Mesothelial cell of epicardium (in vitro differentiated cells): ENCODE data around the gene RAB8A. TPM values are rescaled to one million over a fixed set of nuclear protein-coding genes. Genes with fewer than 3 reads are reported as not detected.

Experiments
- DNase-seq, 2 experiments: peaks; one replicate each; pipeline ENCODE4 v3.0.0; 2021; ENCODE audit warnings: low spot score in 2 of 2; ENCODE audit not compliant: unreplicated experiment in 2 of 2
- H3K27ac Mint-ChIP-seq: 2 replicates; pipeline ENCODE4 v1.8.0; 2021; ENCODE audit warnings: mixed read lengths
- H3K27me3 Mint-ChIP-seq: 2 replicates; pipeline ENCODE4 v1.8.0; 2021; ENCODE audit warnings: low read depth, mixed read lengths
- H3K36me3 Mint-ChIP-seq: 2 replicates; pipeline ENCODE4 v1.8.0; 2021; ENCODE audit warnings: mixed read lengths
- H3K4me1 Mint-ChIP-seq: 2 replicates; pipeline ENCODE4 v1.8.0; 2021; ENCODE audit warnings: mixed read lengths
- H3K4me3 Mint-ChIP-seq: 2 replicates; pipeline ENCODE4 v1.8.0; 2021; ENCODE audit warnings: mild to moderate bottlenecking, moderate library complexity, mixed read lengths
- H3K9me3 Mint-ChIP-seq: 2 replicates; pipeline ENCODE4 v1.8.0; 2021; ENCODE audit warnings: mixed read lengths
- CTCF ChIP-seq: fragments of 200-600 bp; sonication (generic); IDR thresholded peaks from one replicate; pipeline ENCODE4 v1.5.0; 2021; ENCODE audit warnings: antibody characterized with exemption; ENCODE audit not compliant: unreplicated experiment
- total RNA-seq: library from RNA; stranded (reverse); gene quantifications from 3 replicates; pipeline ENCODE4 v1.2.1, GENCODE V29; 2021

The RAB8A gene
- total RNA-seq, 1 donor from 2014 or later: 69.4 TPM

DNA sequence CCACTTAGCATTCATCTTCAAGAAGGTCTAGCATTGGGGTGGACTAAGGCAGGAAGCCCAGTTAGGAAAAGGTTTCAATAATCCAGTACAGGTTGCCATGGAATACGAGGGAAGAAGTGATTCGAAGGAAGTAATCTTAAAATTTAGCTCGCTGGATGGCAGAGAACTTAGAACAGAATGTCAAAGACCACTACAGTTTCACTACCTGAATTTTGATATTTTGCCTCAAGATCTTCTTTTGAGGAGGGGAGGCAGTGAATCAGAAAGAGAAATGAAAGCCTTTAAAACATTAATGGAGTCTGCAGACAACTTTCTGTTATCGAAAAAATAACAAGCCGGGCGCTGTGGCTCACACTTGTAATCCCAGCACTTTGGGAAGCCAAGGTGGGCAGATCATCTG is 7.0 kb upstream of the RAB8A start:
- no peaks in the 10 kb centered on the region for H3K27me3 Mint-ChIP-seq
- no peaks in the 10 kb centered on the region for H3K9me3 Mint-ChIP-seq
- TF ChIP-seq CTCF: no peak
- H3K4me1 Mint-ChIP-seq: peaks cover 3% of the 10 kb centered on the region
- no peak for DNase-seq
- H3K27ac Mint-ChIP-seq: no peak overlapping the region
- no peak overlapping the region for H3K4me3 Mint-ChIP-seq
- H3K36me3 Mint-ChIP-seq: peaks cover 22% of the 10 kb centered on the region

DNA sequence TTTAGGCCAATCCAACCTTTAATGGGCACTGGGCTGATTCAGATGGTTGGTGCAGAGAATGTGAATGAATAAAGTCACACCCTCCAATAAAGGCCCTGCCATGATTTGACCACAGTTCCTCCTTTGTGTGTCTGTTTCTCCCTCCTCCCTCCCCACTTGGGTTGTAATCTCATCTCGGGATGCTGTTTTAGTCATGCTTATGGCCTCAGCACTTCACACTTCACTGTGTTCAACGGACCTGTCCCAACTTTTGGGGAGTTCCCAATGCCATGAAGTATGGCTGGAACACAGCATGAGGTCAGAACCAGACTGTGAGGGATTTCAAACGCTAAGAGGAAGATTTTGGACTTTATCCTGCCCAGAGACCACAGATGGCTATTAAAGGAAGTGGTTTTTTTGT is 5.6 kb upstream of the RAB8A start:
- TF ChIP-seq CTCF: no peak
- no peak for DNase-seq
- H3K9me3 Mint-ChIP-seq: no peaks in the 10 kb centered on the region
- no peak overlapping the region for H3K4me3 Mint-ChIP-seq
- H3K36me3 Mint-ChIP-seq: peaks cover 18% of the 10 kb centered on the region
- no peak overlapping the region for H3K27ac Mint-ChIP-seq
- no peaks in the 10 kb centered on the region for H3K27me3 Mint-ChIP-seq
- peaks cover 3% of the 10 kb centered on the region for H3K4me1 Mint-ChIP-seq

DNA sequence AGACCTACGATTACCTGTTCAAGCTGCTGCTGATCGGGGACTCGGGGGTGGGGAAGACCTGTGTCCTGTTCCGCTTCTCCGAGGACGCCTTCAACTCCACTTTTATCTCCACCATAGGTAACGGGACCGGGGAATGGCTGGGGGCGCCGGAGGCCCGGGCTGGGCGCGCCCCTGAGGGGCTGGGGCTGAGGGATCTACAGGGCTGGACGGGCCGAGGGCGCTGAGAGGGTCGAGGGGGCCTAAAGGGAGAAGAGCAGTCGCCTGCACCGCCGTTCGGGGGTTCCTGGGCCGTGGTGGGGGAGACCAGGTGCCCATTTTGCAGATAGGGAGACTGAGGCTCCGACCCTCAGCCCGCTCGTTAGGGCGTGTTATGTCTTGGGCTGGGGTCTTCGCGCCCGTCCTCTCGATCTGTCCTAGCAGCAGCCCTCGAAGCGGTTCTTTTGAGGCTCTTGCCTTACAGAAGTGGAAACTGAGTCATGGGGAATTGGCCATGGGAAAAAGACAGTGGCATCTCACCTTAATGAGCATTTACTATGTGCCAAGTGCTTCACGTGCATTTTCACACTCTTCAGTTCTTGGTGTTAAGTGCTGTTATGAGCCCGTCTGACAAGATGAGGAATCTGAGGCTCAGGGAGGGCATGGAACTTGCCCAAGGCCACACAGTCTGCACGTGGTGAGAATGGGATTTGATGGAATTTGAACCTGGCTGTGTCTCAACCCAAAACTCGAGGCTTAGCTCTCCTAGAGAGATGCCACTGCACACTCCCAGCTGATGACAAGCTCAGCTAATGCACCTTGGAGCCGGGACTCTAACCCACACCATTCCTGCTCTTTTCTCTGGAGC is 442 bp downstream of the RAB8A start:
- Mint-ChIP-seq H3K4me3 (peak overlapping the region; percentile 99), H3K27me3 (no peaks in the 10 kb centered on the region), H3K4me1 (peaks cover 13% of the 10 kb centered on the region), H3K27ac (peak overlapping the region; percentile 98), H3K9me3 (no peaks in the 10 kb centered on the region), H3K36me3 (peaks cover 3% of the 10 kb centered on the region)
- no peak for DNase-seq
- no peak for TF ChIP-seq CTCF

DNA sequence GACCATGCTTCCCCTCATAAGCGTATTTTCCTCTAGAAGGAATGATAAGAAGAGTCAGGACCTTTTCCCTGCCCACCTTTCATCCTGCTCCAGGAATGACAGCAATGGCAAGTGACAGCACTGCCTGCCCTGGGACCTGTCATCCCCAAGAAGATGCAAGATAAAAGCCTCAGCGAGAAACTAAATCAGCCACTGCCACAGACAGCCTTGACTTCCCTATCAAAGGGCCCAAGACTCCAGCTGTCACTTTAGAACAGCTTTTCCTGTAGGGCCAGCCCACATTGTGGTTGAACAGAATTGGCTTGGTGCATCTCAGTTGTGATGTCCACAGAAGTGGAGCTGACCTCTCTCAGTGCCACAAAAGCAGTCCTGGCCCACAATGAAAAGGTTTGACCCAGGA is 1.1 kb downstream of the RAB8A start:
- Mint-ChIP-seq H3K4me3 (peak overlapping the region; percentile 99), H3K4me1 (peaks cover 13% of the 10 kb centered on the region), H3K27me3 (no peaks in the 10 kb centered on the region), H3K27ac (peak overlapping the region; percentile 98), H3K9me3 (no peaks in the 10 kb centered on the region), H3K36me3 (peaks cover 7% of the 10 kb centered on the region)
- TF ChIP-seq CTCF: no peak
- DNase-seq: no peak

DNA sequence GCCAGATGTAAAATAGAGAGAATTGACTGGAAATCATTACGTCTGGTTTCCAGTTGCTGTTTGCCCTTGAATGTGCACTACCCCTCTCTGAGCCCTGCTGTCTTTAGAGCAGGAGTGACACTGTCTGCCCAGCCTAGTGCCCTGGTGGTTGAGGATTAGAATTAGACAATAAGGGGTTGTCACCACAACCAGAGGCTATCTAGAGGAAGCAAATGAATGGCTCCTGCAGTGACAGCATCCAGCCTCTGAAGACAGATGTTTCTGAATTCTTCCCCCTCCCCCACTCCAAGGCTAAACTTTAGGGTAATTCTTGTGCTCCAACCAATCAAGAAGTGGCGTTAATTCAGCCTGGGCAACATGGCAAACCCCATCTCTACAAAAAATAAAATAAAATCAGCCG is 2.0 kb downstream of the RAB8A start:
- peak overlapping the region; percentile 21 for H3K27ac Mint-ChIP-seq
- H3K36me3 Mint-ChIP-seq: peaks cover 9% of the 10 kb centered on the region
- TF ChIP-seq CTCF: no peak
- DNase-seq: no peak
- H3K9me3 Mint-ChIP-seq: no peaks in the 10 kb centered on the region
- peaks cover 13% of the 10 kb centered on the region for H3K4me1 Mint-ChIP-seq
- H3K27me3 Mint-ChIP-seq: no peaks in the 10 kb centered on the region
- peak overlapping the region; percentile 46 for H3K4me3 Mint-ChIP-seq
